Measurements from ENCODE around the gene NCOR2.

DNA sequence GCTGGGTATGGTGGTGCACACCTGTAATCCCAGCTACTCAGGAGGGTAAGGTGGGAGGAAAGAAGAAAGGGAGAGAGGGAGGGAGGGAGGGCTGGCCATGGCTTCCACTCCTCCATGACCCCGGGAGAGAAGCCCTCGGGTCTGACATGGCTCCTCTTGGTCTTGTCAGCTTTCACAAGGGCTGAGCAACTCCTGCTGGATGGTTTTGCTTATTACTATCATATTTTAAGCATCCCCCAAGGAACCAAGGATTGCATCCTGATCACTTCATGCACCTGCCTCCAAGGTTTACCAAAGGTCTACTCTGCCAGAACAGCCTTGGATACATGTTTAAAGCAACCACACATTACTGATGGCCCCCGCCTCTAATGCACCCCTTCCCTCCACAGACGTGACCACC, 28.0 kb upstream of the NCOR2 start:
- TF ChIP-seq, protein P1, sequence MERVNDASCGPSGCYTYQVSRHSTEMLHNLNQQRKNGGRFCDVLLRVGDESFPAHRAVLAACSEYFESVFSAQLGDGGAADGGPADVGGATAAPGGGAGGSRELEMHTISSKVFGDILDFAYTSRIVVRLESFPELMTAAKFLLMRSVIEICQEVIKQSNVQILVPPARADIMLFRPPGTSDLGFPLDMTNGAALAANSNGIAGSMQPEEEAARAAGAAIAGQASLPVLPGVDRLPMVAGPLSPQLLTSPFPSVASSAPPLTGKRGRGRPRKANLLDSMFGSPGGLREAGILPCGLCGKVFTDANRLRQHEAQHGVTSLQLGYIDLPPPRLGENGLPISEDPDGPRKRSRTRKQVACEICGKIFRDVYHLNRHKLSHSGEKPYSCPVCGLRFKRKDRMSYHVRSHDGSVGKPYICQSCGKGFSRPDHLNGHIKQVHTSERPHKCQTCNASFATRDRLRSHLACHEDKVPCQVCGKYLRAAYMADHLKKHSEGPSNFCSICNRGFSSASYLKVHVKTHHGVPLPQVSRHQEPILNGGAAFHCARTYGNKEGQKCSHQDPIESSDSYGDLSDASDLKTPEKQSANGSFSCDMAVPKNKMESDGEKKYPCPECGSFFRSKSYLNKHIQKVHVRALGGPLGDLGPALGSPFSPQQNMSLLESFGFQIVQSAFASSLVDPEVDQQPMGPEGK (CRISPR knock-in tag; IDR thresholded peaks at IDR 0.05; ENCODE audit: borderline replicate concordance) = no peak
- TF ChIP-seq, protein P2, sequence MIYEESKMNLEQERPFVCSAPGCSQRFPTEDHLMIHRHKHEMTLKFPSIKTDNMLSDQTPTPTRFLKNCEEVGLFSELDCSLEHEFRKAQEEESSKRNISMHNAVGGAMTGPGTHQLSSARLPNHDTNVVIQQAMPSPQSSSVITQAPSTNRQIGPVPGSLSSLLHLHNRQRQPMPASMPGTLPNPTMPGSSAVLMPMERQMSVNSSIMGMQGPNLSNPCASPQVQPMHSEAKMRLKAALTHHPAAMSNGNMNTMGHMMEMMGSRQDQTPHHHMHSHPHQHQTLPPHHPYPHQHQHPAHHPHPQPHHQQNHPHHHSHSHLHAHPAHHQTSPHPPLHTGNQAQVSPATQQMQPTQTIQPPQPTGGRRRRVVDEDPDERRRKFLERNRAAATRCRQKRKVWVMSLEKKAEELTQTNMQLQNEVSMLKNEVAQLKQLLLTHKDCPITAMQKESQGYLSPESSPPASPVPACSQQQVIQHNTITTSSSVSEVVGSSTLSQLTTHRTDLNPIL (CRISPR knock-in tag; IDR thresholded peaks at IDR 0.05; ENCODE audit: low read depth) = no peak
- TF ChIP-seq, protein P3, sequence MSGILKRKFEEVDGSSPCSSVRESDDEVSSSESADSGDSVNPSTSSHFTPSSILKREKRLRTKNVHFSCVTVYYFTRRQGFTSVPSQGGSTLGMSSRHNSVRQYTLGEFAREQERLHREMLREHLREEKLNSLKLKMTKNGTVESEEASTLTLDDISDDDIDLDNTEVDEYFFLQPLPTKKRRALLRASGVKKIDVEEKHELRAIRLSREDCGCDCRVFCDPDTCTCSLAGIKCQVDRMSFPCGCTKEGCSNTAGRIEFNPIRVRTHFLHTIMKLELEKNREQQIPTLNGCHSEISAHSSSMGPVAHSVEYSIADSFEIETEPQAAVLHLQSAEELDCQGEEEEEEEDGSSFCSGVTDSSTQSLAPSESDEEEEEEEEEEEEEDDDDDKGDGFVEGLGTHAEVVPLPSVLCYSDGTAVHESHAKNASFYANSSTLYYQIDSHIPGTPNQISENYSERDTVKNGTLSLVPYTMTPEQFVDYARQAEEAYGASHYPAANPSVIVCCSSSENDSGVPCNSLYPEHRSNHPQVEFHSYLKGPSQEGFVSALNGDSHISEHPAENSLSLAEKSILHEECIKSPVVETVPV (CRISPR knock-in tag; IDR thresholded peaks at IDR 0.05) = no peak
- TF ChIP-seq ZFP3 (CRISPR knock-in tag; IDR thresholded peaks at IDR 0.05) (no peak), ZNF70 (CRISPR knock-in tag; IDR thresholded peaks at IDR 0.05) (no peak), ARNTL (CRISPR knock-in tag; IDR thresholded peaks at IDR 0.05; ENCODE audit: borderline replicate concordance, low read depth) (no peak), RARB (CRISPR knock-in tag; IDR thresholded peaks at IDR 0.05) (no peak)
- TF ChIP-seq, protein P4, sequence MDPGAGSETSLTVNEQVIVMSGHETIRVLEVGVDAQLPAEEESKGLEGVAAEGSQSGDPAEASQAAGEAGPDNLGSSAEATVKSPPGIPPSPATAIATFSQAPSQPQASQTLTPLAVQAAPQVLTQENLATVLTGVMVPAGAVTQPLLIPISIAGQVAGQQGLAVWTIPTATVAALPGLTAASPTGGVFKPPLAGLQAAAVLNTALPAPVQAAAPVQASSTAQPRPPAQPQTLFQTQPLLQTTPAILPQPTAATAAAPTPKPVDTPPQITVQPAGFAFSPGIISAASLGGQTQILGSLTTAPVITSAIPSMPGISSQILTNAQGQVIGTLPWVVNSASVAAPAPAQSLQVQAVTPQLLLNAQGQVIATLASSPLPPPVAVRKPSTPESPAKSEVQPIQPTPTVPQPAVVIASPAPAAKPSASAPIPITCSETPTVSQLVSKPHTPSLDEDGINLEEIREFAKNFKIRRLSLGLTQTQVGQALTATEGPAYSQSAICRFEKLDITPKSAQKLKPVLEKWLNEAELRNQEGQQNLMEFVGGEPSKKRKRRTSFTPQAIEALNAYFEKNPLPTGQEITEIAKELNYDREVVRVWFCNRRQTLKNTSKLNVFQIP (CRISPR knock-in tag; IDR thresholded peaks at IDR 0.05; ENCODE audit: borderline replicate concordance, low read depth) = no peak
